Trophoblast cell (in vitro differentiated cells and primary cell): ENCODE measurements around the gene CCT5. TPM values are rescaled to one million over a fixed set of nuclear protein-coding genes. Genes with fewer than 3 reads are reported as not detected.

Experiments
- DNase-seq, 2 donors: peaks; one replicate each; pipeline ENCODE4 v3.0.0-alpha.2; 2016
- H2AFZ ChIP-seq: 2 replicates; pipeline ENCODE4 v1.6.1; 2013; ENCODE audit warnings: low read length, moderate library complexity, mild to moderate bottlenecking; ENCODE audit not compliant: insufficient read depth, poor library complexity
- H2AK5ac ChIP-seq: 2 replicates; pipeline ENCODE4 v1.6.1; 2013; ENCODE audit warnings: mild to moderate bottlenecking, low read length
- H2BK120ac ChIP-seq: 2 replicates; pipeline ENCODE4 v1.6.1; 2013; ENCODE audit warnings: low read length, mild to moderate bottlenecking, moderate library complexity; ENCODE audit not compliant: insufficient read depth, poor library complexity
- H2BK12ac ChIP-seq: 2 replicates; pipeline ENCODE4 v1.6.1; 2013; ENCODE audit warnings: mild to moderate bottlenecking, low read length, moderate library complexity
- H2BK5ac ChIP-seq: 2 replicates; pipeline ENCODE4 v1.6.1; 2013; ENCODE audit warnings: low read length, low read depth, moderate library complexity, mild to moderate bottlenecking; ENCODE audit not compliant: poor library complexity
- H3K14ac ChIP-seq: 2 replicates; pipeline ENCODE4 v1.6.1; 2013; ENCODE audit warnings: mild to moderate bottlenecking, low read length
- H3K18ac ChIP-seq: 2 replicates; pipeline ENCODE4 v1.6.1; 2013; ENCODE audit warnings: mild to moderate bottlenecking, low read length
- H3K23ac ChIP-seq: 2 replicates; pipeline ENCODE4 v1.6.1; 2013; ENCODE audit warnings: low read length
- H3K27ac ChIP-seq: 2 replicates; pipeline ENCODE4 v1.5.1; 2013; ENCODE audit warnings: low read depth, mild to moderate bottlenecking, inconsistent platforms, low read length, moderate library complexity
- H3K27me3 ChIP-seq: 2 replicates; pipeline ENCODE4 v1.6.1; 2013; ENCODE audit warnings: inconsistent platforms, mild to moderate bottlenecking, low read length, moderate library complexity; ENCODE audit not compliant: insufficient read depth
- H3K36me3 ChIP-seq, 2 experiments: 1 replicate in 1 of 2; 2 replicates in 1 of 2; pipeline ENCODE4 v1.6.1; 2013; ENCODE audit warnings: low read length in 2 of 2, mild to moderate bottlenecking in 2 of 2, moderate library complexity in 1 of 2; ENCODE audit not compliant: insufficient read depth in 2 of 2, control insufficient read depth in 1 of 2
- H3K4ac ChIP-seq: 2 replicates; pipeline ENCODE4 v1.6.1; 2013; ENCODE audit warnings: low read depth, mild to moderate bottlenecking, low read length, moderate library complexity
- H3K4me1 ChIP-seq, 2 experiments: 1 replicate in 1 of 2; 2 replicates in 1 of 2; pipeline ENCODE4 v1.6.1; 2013; ENCODE audit warnings: low read length in 2 of 2, mild to moderate bottlenecking in 2 of 2, moderate library complexity in 1 of 2; ENCODE audit not compliant: insufficient read depth in 2 of 2, control insufficient read depth in 1 of 2
- H3K4me2 ChIP-seq: 2 replicates; pipeline ENCODE4 v1.6.1; 2013; ENCODE audit warnings: inconsistent platforms, mild to moderate bottlenecking, low read length, moderate library complexity
- H3K4me3 ChIP-seq: 2 replicates; pipeline ENCODE4 v1.5.1; 2013; ENCODE audit warnings: mild to moderate bottlenecking, low read depth, low read length, inconsistent platforms
- H3K79me1 ChIP-seq: one replicate; pipeline ENCODE4 v1.6.1; 2013; ENCODE audit warnings: low read length
- H3K79me2 ChIP-seq: 2 replicates; pipeline ENCODE4 v1.6.1; 2013; ENCODE audit warnings: low read length, mild to moderate bottlenecking; ENCODE audit not compliant: control insufficient read depth, insufficient read depth, poor library complexity
- H3K9ac ChIP-seq: 2 replicates; pipeline ENCODE4 v1.6.1; 2013; ENCODE audit warnings: mild to moderate bottlenecking, low read length
- H3K9me3 ChIP-seq: 2 replicates; pipeline ENCODE4 v1.6.1; 2013; ENCODE audit warnings: low read depth, mild to moderate bottlenecking, control low read depth, inconsistent platforms, low read length; ENCODE audit not compliant: insufficient read depth
- H4K12ac ChIP-seq: 2 replicates; pipeline ENCODE4 v1.6.1; 2013; ENCODE audit warnings: low read depth, mild to moderate bottlenecking, low read length, moderate library complexity
- H4K8ac ChIP-seq: 2 replicates; pipeline ENCODE4 v1.6.1; 2013; ENCODE audit warnings: low read depth, mild to moderate bottlenecking, low read length, moderate library complexity
- H4K91ac ChIP-seq: one replicate; pipeline ENCODE4 v1.6.1; 2013; ENCODE audit warnings: low read depth, mild to moderate bottlenecking, low read length, moderate library complexity
- WGBS: extraction: QIAGEN DNeasy Blood & Tissue Kit; methylation state at CpG from one replicate; pipeline ENCODE4 v1.1.7; 2013; ENCODE audit warnings: missing lambda C conversion rate; ENCODE audit not compliant: insufficient read length, insufficient coverage; ENCODE audit errors: extremely low coverage; 5-methylcytosine and 5-hydroxymethylcytosine counted together
- polyA plus RNA-seq: library from polyadenylated mRNA; stranded (reverse); fragments of 200-250 nt; gene quantifications from 2 replicates; pipeline ENCODE4 v1.2.3, GENCODE V29; 2013

The CCT5 gene
- polyA plus RNA-seq: 174 and 175 TPM in 2 replicates

DNA sequence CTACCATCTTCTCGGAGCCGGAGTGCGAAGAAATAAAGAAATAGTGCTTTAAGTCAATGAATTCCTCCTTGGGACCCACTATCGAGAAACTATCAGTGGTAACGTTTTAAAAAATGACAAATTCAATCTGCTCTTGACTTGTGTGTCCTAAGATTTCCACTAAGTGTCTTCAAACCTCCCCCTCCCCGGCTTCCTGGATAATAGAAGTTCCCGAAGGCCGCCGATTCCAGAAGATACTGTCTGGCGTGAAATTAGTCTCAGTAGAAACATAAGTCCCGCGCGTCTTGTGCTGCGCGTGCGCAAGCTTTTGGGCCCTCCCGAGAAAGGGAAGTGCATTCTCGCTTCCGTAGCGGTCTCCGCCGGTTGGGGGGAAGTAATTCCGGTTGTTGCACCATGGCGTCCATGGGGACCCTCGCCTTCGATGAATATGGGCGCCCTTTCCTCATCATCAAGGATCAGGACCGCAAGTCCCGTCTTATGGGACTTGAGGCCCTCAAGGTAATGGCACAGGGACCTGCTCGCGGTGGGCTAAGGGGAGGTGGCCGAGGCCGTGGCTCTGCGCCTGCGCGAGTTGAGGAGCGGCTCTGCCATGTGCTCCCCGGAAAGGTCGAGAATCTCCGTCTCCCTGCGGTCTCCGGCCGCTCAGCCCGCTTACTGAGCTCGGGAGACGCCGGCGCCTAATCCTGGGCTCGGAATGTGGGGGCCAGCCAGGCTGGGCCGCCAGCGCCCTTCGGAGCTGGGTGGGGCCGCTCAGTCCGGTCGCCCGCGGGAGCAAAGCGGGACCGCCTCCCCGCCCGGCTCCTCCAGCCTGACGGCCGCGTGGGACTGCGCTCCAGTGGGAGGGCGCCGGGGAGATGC lies at the start of gene CCT5:
Gene CCT5 (plus strand): TSS at position 333 of the 858 bp plus-strand sequence. CDS start 61 bp downstream, at position 394.
- peak within 1 kb of the TSS; percentile 96 for H3K4ac ChIP-seq
- H2AFZ ChIP-seq: peak within 1 kb of the TSS; percentile 89
- peaks cover 27% of the 10 kb centered on the region for H3K79me2 ChIP-seq
- peaks cover 4 to 13% of the 10 kb centered on the region in 2 experiments for H3K36me3 ChIP-seq
- peaks cover 13% of the 10 kb centered on the region for H3K79me1 ChIP-seq
- peak within 1 kb of the TSS; percentile 82 for H2AK5ac ChIP-seq
- H3K4me1 ChIP-seq: peaks cover 7 to 12% of the 10 kb centered on the region in 2 experiments
- peak within 1 kb of the TSS; percentile 97 for H3K4me2 ChIP-seq
- no CpG with 5 or more reads among the region's 67 CpGs for WGBS
- H3K9me3 ChIP-seq: no peaks in the 10 kb centered on the region
- peak within 1 kb of the TSS; percentile 98 for H4K8ac ChIP-seq
- DNase-seq: peak; percentile 95 to 99
- H3K18ac ChIP-seq: peak within 1 kb of the TSS; percentile 98
- peak within 1 kb of the TSS; percentile 75 for H3K27ac ChIP-seq
- H2BK5ac ChIP-seq: peak within 1 kb of the TSS; percentile 75
- H2BK12ac ChIP-seq: peak within 1 kb of the TSS; percentile 30
- no peak within 1 kb of the TSS for H3K23ac ChIP-seq
- H3K9ac ChIP-seq: peak within 1 kb of the TSS; percentile 91
- H4K12ac ChIP-seq: peak within 1 kb of the TSS; percentile 84
- peak within 1 kb of the TSS; percentile 93 for H3K4me3 ChIP-seq
- H3K27me3 ChIP-seq: no peaks in the 10 kb centered on the region
- peak within 1 kb of the TSS; percentile 94 for H4K91ac ChIP-seq
- peak within 1 kb of the TSS; percentile 87 for H3K14ac ChIP-seq
- peak within 1 kb of the TSS; percentile 90 for H2BK120ac ChIP-seq

DNA sequence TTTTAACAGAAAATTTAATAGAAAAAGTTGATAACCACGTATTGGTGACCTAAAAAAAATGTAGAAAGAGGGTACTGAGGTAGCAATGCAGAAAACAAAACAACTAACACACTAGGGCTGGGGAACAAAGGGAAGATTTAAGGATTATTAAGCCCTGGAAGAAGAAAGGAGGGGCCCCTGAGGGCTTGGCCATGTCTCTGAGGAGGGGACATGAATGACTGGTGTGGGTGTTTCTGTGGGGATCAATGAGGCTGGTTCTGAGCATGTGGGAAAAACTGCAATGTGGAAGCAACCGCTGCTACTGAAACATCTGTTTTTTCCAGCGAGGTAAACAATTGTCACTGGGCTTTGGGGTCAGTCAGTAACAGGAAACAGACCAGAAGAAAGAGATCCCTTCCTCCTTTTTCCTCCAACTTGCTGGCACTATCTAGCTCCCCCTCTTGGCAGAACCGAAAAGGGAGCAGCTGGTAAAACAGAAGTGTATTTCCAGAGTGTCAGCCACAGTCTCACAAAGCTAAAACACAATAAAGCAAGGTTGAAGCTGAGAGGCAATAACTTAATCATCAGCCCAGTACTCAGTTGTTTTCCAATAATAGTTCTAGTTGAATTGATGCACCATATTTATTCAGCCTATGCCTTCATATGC lies 48.7 kb upstream of the CCT5 start:
- no CpG with 5 or more reads among the region's 4 CpGs for WGBS
- Histone ChIP-seq H3K79me1 (no peaks in the 10 kb centered on the region), H3K18ac (no peak overlapping the region), H3K4me2 (no peak overlapping the region), H2BK5ac (no peak overlapping the region), H2BK12ac (no peak overlapping the region), H3K27ac (no peak overlapping the region), H2AK5ac (no peak overlapping the region), H2AFZ (no peak overlapping the region), H3K4me3 (no peak overlapping the region), H4K12ac (no peak overlapping the region), H3K4me1 (no peaks in the 10 kb centered on the region), H4K91ac (no peak overlapping the region), H3K4ac (no peak overlapping the region), H3K14ac (no peak overlapping the region), H3K9ac (no peak overlapping the region), H3K79me2 (no peaks in the 10 kb centered on the region), H3K36me3 (no peaks in the 10 kb centered on the region), H2BK120ac (no peak overlapping the region), H3K27me3 (no peaks in the 10 kb centered on the region), H3K9me3 (no peaks in the 10 kb centered on the region), H4K8ac (no peak overlapping the region), H3K23ac (no peak overlapping the region)
- no peak for DNase-seq

DNA sequence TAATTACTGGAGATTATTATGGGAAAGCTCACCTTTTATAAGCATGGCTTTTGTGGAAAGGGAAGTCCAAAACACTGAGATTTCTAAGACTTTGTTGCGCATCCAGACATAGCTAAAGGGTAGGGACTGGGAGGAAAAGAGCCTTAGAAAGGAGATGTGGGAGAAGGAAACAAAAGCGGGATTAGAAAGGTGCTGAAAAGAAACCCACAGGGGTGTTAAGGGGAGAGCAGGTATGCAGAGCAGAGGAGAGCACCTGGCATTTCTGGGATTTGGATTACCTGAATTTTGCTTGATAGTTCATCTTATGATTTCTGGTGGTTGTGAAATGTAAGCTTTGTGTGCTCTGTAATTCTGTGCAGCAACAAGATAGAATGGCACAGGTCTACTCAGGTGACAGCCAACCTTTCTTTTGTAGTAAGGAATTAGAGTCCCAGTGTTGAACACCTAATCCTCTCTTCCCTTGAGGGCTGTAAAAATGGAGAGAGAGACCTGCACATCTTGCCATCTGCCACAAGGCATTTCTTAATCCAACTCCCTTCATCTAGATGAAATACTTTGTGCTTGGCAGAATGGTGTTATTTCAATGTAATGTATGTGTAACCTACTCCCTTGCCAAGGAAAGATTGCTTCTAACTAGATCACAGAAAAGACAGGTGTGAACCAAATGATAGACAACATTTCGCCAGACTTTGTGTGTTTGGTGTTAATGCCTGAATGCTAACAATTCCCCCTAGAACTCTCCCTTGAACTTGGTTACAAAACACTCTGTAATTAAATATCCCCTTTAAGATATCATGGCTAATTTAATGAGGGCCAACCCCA lies 47.8 kb upstream of the CCT5 start:
- Histone ChIP-seq H3K27me3 (no peaks in the 10 kb centered on the region), H3K9ac (no peak overlapping the region), H2AFZ (no peak overlapping the region), H3K4ac (no peak overlapping the region), H3K14ac (no peak overlapping the region), H3K79me2 (no peaks in the 10 kb centered on the region), H3K4me3 (no peak overlapping the region), H3K27ac (no peak overlapping the region), H3K9me3 (no peaks in the 10 kb centered on the region), H2BK12ac (no peak overlapping the region), H3K36me3 (no peaks in the 10 kb centered on the region), H3K4me1 (no peaks in the 10 kb centered on the region), H2AK5ac (no peak overlapping the region), H3K4me2 (no peak overlapping the region), H3K23ac (no peak overlapping the region), H3K79me1 (no peaks in the 10 kb centered on the region), H2BK120ac (no peak overlapping the region), H4K91ac (no peak overlapping the region), H3K18ac (no peak overlapping the region), H4K12ac (no peak overlapping the region), H4K8ac (no peak overlapping the region), H2BK5ac (no peak overlapping the region)
- no peak for DNase-seq
- WGBS: no CpG with 5 or more reads among the region's 3 CpGs

DNA sequence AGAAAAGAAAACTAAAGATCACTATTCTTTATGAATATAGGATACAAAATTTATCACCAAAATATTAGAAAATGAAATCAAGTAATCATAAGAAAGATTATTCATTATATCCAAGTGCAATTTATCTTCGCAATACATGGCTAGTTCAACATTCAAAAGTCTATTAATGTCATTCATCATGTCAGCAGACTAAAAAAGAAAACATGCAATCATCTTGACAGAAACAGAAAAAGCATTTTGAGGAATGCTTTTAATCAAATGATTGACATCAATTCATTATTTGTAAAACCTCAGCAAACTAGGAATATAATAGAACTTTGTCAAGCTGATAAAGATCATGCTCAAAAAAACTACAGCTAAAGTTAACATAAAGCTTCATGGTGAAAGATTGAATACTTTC lies 41.1 kb upstream of the CCT5 start:
- no peaks in the 10 kb centered on the region for H3K36me3 ChIP-seq

More for the DNA sequence above, 41.1 kb upstream of the CCT5 start:
- no peak overlapping the region for H2BK120ac ChIP-seq
- no CpG with 5 or more reads among the region's 1 CpG for WGBS
- no peak overlapping the region for H2AK5ac ChIP-seq
- no peaks in the 10 kb centered on the region for H3K79me2 ChIP-seq
- H4K8ac ChIP-seq: no peak overlapping the region
- no peak overlapping the region for H3K4me3 ChIP-seq
- no peak overlapping the region for H4K91ac ChIP-seq
- no peak overlapping the region for H2BK12ac ChIP-seq
- H2BK5ac ChIP-seq: no peak overlapping the region
- no peak overlapping the region for H3K23ac ChIP-seq
- H3K27me3 ChIP-seq: no peaks in the 10 kb centered on the region
- no peaks in the 10 kb centered on the region for H3K79me1 ChIP-seq
- no peak overlapping the region for H3K27ac ChIP-seq
- H3K4me1 ChIP-seq: no peaks in the 10 kb centered on the region
- no peak overlapping the region for H3K9ac ChIP-seq
- H3K14ac ChIP-seq: no peak overlapping the region
- no peak overlapping the region for H3K4ac ChIP-seq
- no peak overlapping the region for H3K18ac ChIP-seq
- no peaks in the 10 kb centered on the region for H3K9me3 ChIP-seq
- H3K4me2 ChIP-seq: no peak overlapping the region
- DNase-seq: no peak
- H4K12ac ChIP-seq: no peak overlapping the region
- H2AFZ ChIP-seq: no peak overlapping the region
